ENCODE measurements around the gene GALNT7. TPM values are rescaled to one million over a fixed set of nuclear protein-coding genes. Genes with fewer than 3 reads are reported as not detected.

Gene GALNT7
- total RNA-seq, 2 donors from 2014 or later = 83.5 to 138 TPM

- intact Hi-C loops (cut with DNase I) = no loop called here
- Histone ChIP-seq H3K4me3 (no peak overlapping the region), H3K4me1 (peaks cover 5% of the 10 kb centered on the region), H3K9me3 (no peaks in the 10 kb centered on the region), H3K27ac (no peak overlapping the region), H3K36me3 (no peaks in the 10 kb centered on the region), H3K27me3 (no peaks in the 10 kb centered on the region), H3K9ac (ENCODE audit: low read depth in 2 of 2, low read length in 2 of 2) (no peak overlapping the region)
- TF ChIP-seq CTCF (IDR thresholded peaks at IDR 0.05) = no peak
- no peak for DNase-seq
Measured at GRCh38 chr4:173187732-173188131, 19.1 kb downstream of the GALNT7 start.

GRCh38 chr4:173188648-173189047 is 20.0 kb downstream of the GALNT7 start:
- Histone ChIP-seq H3K9ac (ENCODE audit: low read depth in 2 of 2, low read length in 2 of 2) (no peak overlapping the region), H3K27me3 (no peaks in the 10 kb centered on the region), H3K4me1 (peaks cover 5% of the 10 kb centered on the region), H3K4me3 (no peak overlapping the region), H3K27ac (no peak overlapping the region), H3K9me3 (no peaks in the 10 kb centered on the region), H3K36me3 (no peaks in the 10 kb centered on the region)
- no peak for DNase-seq
- intact Hi-C loops (cut with DNase I) = no loop called here
- TF ChIP-seq CTCF (IDR thresholded peaks at IDR 0.05) = no peak

GRCh38 chr4:173189117-173189693 is 20.6 kb downstream of the GALNT7 start:
- intact Hi-C loops (cut with DNase I) = no loop called here
- H3K4me3 ChIP-seq = no peak overlapping the region
- H3K36me3 ChIP-seq = no peaks in the 10 kb centered on the region
- H3K27ac ChIP-seq = no peak overlapping the region
- TF ChIP-seq CTCF (IDR thresholded peaks at IDR 0.05) = no peak
- H3K9me3 ChIP-seq = no peaks in the 10 kb centered on the region
- H3K9ac ChIP-seq (ENCODE audit: low read depth in 2 of 2, low read length in 2 of 2) = no peak overlapping the region
- no peak for DNase-seq
- H3K27me3 ChIP-seq = no peaks in the 10 kb centered on the region
- H3K4me1 ChIP-seq = peaks cover 5% of the 10 kb centered on the region

- H3K27ac ChIP-seq = peak overlapping the region; percentile 60
- H3K36me3 ChIP-seq = no peaks in the 10 kb centered on the region
- peaks cover 5% of the 10 kb centered on the region for H3K4me1 ChIP-seq
- intact Hi-C loops (cut with DNase I) = no loop called here
- no peak for DNase-seq
- TF ChIP-seq CTCF (IDR thresholded peaks at IDR 0.05) = no peak
- H3K27me3 ChIP-seq = no peaks in the 10 kb centered on the region
- H3K4me3 ChIP-seq = no peak overlapping the region
- peak overlapping the region in 1 of 2 donors; percentile 21 for H3K9ac ChIP-seq (ENCODE audit: low read depth in 2 of 2, low read length in 2 of 2)
- H3K9me3 ChIP-seq = no peaks in the 10 kb centered on the region
Measured at GRCh38 chr4:173191623-173192041, 23.0 kb downstream of the GALNT7 start.

- no peak overlapping the region for H3K9ac ChIP-seq (ENCODE audit: low read depth in 2 of 2, low read length in 2 of 2)
- no peak overlapping the region for H3K4me3 ChIP-seq
- intact Hi-C loops (cut with DNase I) = no loop called here
- H3K27ac ChIP-seq = peak overlapping the region; percentile 42
- no peak for TF ChIP-seq CTCF (IDR thresholded peaks at IDR 0.05)
- no peaks in the 10 kb centered on the region for H3K36me3 ChIP-seq
- DNase-seq = no peak
- no peaks in the 10 kb centered on the region for H3K9me3 ChIP-seq
- no peaks in the 10 kb centered on the region for H3K27me3 ChIP-seq
- H3K4me1 ChIP-seq = peaks cover 5% of the 10 kb centered on the region
Measured at GRCh38 chr4:173192375-173193162, 24.0 kb downstream of the GALNT7 start.

All from colonic mucosa (tissue), 4 donors.